HPDE6-E6E7 (cell line): Measurements from ENCODE around the gene TP63.

ENCODE experiments used
- DNase-seq: peaks from one replicate; pipeline ENCODE4 v3.0.0; 2011; ENCODE audit warnings: missing footprints; ENCODE audit errors: extremely low spot score

Gene TP63

DNA sequence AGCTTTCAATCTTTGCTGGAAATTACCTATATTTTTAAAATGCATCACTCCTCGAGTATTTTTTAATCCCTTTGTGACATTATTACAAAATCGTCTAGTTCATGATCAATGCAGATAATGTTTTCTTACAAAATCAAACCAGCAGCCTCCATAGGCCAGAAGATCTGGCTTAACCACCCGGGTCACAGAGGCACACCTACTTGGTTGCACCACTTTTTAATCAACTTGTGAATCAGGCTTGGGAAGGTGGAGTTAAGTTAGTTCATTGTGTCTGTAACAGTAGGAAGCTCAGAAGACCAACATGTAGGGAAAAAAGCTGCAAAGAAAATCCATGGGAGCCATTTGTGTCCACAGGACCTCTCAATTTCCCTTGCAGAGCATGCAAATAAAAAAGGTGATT lies 148.0 kb downstream of the TP63 start:
- no peak for DNase-seq

GRCh38 chr3:189780546-189781270 lies 149.5 kb downstream of the TP63 start:
- DNase-seq, result no peak

DNA sequence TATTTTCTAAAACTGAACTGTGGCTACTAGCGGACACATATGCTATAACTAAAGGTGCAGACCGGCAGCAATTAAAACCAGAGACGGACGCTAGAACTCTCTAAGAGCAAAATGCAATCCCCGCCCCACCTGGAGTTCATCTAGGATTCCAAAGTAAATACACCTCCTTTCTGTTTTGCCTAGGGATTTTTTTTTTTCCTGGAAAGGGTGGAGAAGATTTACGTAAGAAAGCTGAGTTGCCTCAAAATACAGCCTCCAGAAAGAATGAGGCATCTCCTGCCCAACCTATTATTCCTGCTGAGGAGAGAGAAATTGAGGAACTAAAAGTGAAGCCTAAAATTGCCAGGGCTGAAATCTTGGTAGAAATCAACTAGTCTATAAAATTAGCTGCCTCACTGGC lies 150.2 kb downstream of the TP63 start:
- no peak for DNase-seq

DNA sequence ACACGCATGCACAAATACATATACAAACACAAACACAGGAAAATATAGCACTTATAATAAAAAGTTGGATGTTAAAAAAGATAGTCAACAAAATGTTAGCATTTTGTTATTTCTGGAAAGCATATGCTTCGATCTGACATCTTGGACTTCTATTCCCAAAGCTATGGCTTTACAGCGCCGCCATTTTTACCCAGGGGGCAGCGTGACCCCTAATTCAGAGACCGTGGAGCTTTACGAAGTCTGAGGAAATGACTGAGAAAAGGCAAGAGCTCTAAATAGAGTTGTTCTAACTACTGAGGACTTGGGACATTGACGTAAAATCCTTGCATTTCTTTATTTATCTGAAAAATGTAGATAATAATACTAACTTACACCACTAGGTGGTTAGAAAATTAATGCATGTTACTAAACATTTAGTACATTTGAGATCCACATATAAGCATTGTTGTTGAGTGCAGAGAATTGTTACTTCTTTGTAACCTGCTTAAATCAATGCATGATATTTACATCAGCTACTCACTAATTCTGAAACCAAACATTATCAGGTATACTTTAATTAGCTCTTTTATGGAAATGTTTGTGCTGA lies 155.4 kb downstream of the TP63 start:
- no peak for DNase-seq

GRCh38 chr3:189787191-189787590 lies 156.0 kb downstream of the TP63 start:
- no peak for DNase-seq

- no peak for DNase-seq
Observed at GRCh38 chr3:189787632-189788031, 156.4 kb downstream of the TP63 start.

DNA sequence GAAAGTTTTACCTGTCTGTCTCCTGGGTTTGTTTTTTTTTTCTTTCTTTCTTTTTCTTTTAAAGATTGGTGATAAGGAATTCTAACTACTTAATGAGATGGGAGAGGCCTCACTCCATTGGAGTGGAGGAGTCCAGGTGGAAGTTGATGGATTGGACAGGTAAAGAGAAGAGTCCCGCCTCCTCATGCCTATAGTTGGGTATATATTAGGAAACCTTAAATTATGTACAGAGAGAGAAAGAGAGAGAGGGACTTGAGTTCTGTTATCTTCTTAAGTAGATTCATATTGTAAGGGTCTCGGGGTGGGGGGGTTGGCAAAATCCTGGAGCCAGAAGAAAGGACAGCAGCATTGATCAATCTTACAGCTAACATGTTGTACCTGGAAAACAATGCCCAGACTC lies 158.2 kb downstream of the TP63 start:
- DNase-seq, result peak; percentile 54

GRCh38 chr3:189790658-189791057 lies 159.5 kb downstream of the TP63 start:
- DNase-seq, result no peak

- no peak for DNase-seq
Observed at GRCh38 chr3:189792046-189792929, 161.1 kb downstream of the TP63 start.

DNA sequence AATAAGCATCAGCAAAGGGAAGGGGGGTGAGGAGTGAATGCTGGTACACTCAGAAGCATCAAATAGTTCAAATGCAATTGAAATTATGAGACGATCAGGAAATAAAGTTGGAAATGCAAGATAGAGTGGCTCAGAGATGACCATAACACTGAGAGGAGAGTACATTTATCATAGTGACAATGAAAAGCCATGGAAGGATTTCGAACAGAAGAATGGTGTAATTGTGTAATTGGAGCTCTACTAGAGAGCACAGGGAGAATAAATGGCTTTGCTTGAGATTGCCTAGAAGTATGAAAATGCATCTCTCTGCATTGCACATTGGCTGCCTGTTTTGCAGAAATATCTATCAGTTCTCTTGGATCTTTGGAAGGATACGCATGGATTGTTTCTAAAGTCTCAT lies 163.3 kb downstream of the TP63 start:
- DNase-seq, result no peak

GRCh38 chr3:189797103-189797750 lies 166.0 kb downstream of the TP63 start:
- no peak for DNase-seq

DNA sequence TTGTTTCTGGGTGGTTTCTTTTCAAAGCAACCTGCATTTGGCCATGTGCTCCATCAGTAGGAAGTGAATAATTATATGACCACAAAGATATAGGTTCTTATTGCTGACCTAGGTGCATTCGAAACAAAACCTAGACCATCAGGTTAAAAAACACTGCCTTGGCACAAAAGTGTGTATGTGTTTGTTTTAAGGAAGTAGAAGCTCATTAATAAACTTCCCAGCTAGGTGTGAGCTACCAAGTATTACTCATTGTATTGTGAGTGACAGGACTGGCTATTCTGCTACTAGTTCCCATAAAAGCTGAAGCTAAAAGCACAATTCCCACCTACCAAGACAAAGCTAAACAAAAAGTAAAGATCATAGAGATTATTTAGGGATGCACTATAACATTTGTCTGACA lies 168.2 kb downstream of the TP63 start:
- DNase-seq, result no peak

- DNase-seq, result no peak
Observed at GRCh38 chr3:189800436-189800835, 169.2 kb downstream of the TP63 start.

DNA sequence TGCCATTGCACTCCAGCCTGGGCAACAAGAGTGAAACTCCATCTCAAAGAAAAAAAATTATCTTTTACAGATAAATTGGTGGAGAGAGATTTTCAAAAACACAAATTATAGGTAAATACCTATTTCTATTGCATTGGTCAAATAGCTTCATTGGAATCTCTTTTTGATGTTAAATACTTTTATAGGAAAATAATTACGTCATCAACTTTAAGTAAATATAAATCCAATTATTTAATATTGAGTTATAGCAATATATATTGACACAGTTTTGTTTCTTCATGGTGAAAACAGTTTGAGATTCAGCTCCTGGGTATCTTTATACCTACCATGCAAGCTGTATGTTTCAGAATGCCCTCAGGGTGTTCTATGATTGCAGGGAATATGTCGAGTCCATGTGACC lies 172.1 kb downstream of the TP63 start:
- DNase-seq, result no peak

DNA sequence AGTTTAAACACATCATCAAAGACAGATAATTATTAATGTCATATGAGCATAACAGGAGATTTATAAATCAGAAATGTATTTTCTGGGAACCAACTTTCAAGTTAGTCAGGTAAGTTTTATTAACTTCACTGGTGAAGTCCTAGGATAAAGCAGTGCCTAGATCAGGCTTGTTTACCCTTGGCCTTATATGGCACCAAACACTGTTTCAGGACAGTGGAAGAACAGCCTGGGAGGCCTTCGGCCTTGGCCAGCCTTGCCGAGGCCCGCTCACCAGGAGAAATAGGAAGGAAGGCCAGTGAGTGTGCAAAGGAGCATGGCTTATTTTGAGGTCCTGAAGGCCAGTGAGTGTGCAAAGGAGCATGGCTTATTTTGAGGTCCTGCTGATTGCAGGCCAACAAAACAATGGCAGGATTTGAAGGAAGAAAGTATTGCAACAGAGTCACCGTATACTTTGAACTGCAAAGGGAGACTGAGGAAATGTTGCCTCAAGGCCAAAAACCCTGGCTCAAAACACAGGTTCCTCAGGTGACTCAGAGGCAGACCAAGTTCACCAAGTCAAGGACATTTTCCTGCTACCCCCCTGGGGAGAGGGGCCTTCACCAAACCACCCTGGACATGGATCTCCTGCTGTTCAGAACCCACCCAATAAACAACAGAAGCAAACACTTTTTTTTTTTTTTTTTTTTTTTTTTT lies 174.3 kb downstream of the TP63 start:
- DNase-seq, result no peak

GRCh38 chr3:189806171-189806951 lies 175.2 kb downstream of the TP63 start:
- no peak for DNase-seq

- no peak for DNase-seq
Observed at GRCh38 chr3:189808246-189809007, 177.2 kb downstream of the TP63 start.

DNA sequence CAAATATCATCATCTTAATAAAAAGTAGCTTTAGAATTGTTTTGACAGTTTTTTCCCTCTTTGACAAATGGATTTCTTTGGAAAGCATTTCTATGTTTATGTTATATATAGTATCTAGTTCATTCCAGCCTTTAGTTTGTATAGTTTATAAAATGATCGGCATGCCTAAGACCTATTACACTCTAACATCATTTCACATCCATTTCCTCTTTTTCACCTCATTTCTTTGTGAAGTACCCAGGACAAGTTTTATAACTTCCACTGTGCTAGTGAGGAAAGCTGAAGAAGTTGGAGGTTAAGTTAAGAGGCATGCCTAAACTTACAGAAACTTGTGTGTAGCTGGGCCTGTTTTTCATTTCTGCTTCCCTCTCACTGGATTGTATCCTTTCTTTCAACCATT lies 178.4 kb downstream of the TP63 start:
- DNase-seq, result no peak

DNA sequence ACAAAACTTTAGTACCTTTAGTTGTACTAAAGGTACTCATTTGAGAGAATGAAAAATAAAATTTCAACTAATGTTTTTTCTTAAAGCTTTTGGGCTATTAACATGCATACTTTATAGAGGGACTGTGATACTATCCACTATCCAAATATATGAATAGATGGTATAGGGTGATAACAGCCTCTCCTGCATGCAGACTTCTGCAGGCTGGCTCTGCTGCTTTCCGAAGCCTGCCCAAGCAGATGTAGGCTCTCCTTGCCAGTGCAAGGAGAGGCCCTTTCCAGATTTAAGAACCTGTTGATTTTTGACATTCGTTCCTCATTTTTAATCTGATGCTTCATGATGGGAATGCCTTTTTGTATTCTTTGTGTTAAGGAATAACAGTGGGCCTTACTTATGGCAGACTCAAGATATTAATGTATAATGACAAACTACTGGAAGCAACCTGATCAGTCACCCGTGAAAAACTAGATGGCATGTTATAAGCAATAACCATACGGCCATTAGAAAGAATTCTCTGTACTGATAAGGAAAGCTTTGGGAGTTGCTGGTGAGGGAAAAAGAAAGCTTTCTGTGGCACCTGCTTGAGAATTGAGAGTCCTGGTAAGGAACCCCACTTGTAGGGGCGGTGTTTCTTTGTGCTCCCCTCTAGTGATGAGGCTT lies 181.7 kb downstream of the TP63 start:
- no peak for DNase-seq
